K562 (cell line): ENCODE measurements around the gene MEIKIN.

Experiments used
- BACH1 ChIP-seq: fragments of 200-800 bp; sonication (Bioruptor generic); IDR thresholded peaks from 2 replicates; pipeline ENCODE4 v1.6.1; 2016; ENCODE audit warnings: missing genetic modification characterization, missing compliant biosample characterization
- NBN ChIP-seq: fragments of 450-650 bp; IDR thresholded peaks from 2 replicates; pipeline ENCODE4 v1.6.1; 2016; ENCODE audit warnings: low read depth, mild to moderate bottlenecking
- RFX7 ChIP-seq: fragments of 250-450 bp; sonication (Bioruptor Pico); IDR thresholded peaks from 2 replicates; pipeline ENCODE4 v1.5.1; 2021; ENCODE audit warnings: mild to moderate bottlenecking

- TF ChIP-seq BACH1 (no peak), NBN (no peak), RFX7 (CRISPR knock-in tag) (no peak)
These were observed 185.8 kb downstream of the MEIKIN start for GRCh38 chr5:131759704-131760103.
